A673 (cell line): Measurements from ENCODE around the gene TTBK2. TPM values are rescaled to one million over a fixed set of nuclear protein-coding genes. Genes with fewer than 3 reads are reported as not detected.

ENCODE experiments used
- BruUV-seq: library from RNA; stranded (reverse); fragments of 400-500 nt; replicated peaks from 2 replicates; lab custom pipeline; 2021; lab: Mats Ljungman, UMichigan
- CTCF ChIA-PET: fragments of 300-600 bp; sonication (Branson Sonifier 250); formaldehyde crosslinking; loops from one replicate; lab custom pipeline; 2022; ENCODE audit warnings: antibody characterized with exemption; lab: Charles Lee
- POLR2A ChIA-PET: fragments of 300-600 bp; sonication (Branson Sonifier 250); formaldehyde crosslinking; loops from one replicate; lab custom pipeline; 2022; ENCODE audit warnings: antibody characterized with exemption; ENCODE audit not compliant: low non-redundant PET; lab: Charles Lee
- DNase-seq: peaks from one replicate; pipeline ENCODE4 v3.0.0-alpha.2; 2015; ENCODE audit warnings: low spot score
- H3K27ac ChIP-seq: fragments of 200-600 bp; sonication (generic); 2 replicates; pipeline ENCODE4 v1.5.1; 2016; ENCODE audit warnings: mixed run types, low read depth, mild to moderate bottlenecking, mixed read lengths, antibody characterized with exemption, low read length; ENCODE audit not compliant: poor library complexity, severe bottlenecking
- H3K27me3 ChIP-seq: fragments of 200-600 bp; sonication (generic); replicated peaks from 2 replicates; pipeline ENCODE4 v1.6.1; 2017; ENCODE audit warnings: mixed run types, low read depth, mild to moderate bottlenecking, mixed read lengths, antibody characterized with exemption, low read length; ENCODE audit not compliant: insufficient read depth, poor library complexity
- H3K36me3 ChIP-seq: fragments of 200-600 bp; sonication (generic); 2 replicates; pipeline ENCODE4 v1.6.1; 2016; ENCODE audit warnings: mixed run types, mild to moderate bottlenecking, mixed read lengths, antibody characterized with exemption, low read length; ENCODE audit not compliant: insufficient read depth, poor library complexity, severe bottlenecking
- H3K4me1 ChIP-seq: fragments of 200-600 bp; sonication (generic); 2 replicates; pipeline ENCODE4 v1.6.1; 2017; ENCODE audit warnings: mixed run types, mild to moderate bottlenecking, mixed read lengths, antibody characterized with exemption, low read length; ENCODE audit not compliant: insufficient read depth, poor library complexity, severe bottlenecking
- H3K4me3 ChIP-seq: fragments of 200-600 bp; sonication (generic); 2 replicates; pipeline ENCODE4 v1.5.1; 2016; ENCODE audit warnings: low read depth, mixed run types, mild to moderate bottlenecking, mixed read lengths, low read length; ENCODE audit not compliant: poor library complexity, severe bottlenecking
- H3K9me3 ChIP-seq: fragments of 200-600 bp; sonication (generic); 2 replicates; pipeline ENCODE4 v1.6.1; 2016; ENCODE audit warnings: mixed run types, low read depth, mild to moderate bottlenecking, mixed read lengths, antibody characterized with exemption, low read length; ENCODE audit not compliant: poor library complexity, severe bottlenecking
- EZH2 ChIP-seq: fragments of 200-600 bp; sonication (generic); IDR thresholded peaks from 2 replicates; pipeline ENCODE4 v1.6.1; 2017; ENCODE audit warnings: borderline replicate concordance, low read depth, mild to moderate bottlenecking, mixed read lengths, antibody characterized with exemption, low read length; ENCODE audit not compliant: poor library complexity, severe bottlenecking
- intact Hi-C: fragments of 100-400 bp; cut with micrococcal nuclease; formaldehyde crosslinking; loops from one replicate; pipeline ENCODE4 v1.10.0; 2022; ENCODE audit not compliant: unreplicated experiment
- total RNA-seq: library from RNA; stranded (reverse); gene quantifications from 2 replicates; pipeline ENCODE4 v1.2.3, GENCODE V29; 2021
- TF ChIP-seq, protein P1 (sequence below): fragments of 300-800, 200-600 bp; sonication (generic); conservative IDR thresholded peaks from 2 replicates; pipeline ENCODE4 v1.5.1; 2017; ENCODE audit warnings: low read depth, mild to moderate bottlenecking, antibody characterized with exemption, low read length, moderate library complexity, mixed read lengths

TTBK2 gene
- total RNA-seq, 1 experiment from 2014 or later: 15.8 TPM

DNA sequence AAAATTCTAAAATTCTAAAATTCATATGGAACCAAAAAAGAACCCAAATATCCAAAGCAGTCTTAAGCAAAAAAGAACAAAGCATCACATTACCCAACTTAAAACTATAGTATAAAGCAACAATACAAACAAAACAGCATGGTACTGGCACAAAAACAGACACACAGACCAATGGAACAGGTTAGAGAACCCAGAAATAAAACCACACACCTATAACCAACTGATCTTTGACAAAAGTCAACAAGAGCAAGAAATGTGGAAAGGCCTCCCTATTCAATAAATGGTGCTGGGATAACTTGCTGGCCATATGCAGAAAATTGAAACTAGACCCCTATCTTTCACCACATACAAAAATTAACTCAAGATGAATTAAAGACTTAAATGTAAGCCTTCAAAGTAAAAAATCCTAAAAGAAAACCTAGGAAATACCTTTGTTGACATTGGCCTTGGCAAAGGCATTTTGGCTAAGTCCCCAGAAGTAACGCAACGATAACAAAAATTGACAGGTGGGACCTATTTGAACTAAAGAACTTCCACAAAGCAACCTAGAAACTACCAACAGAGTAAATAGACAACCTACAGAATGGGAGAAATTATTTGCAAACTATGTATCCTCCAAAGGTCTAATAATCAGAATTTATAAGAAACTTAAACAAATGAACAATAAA lies 56.9 kb downstream of the TTBK2 start:
- Histone ChIP-seq H3K36me3 (no peaks in the 10 kb centered on the region), H3K9me3 (no peaks in the 10 kb centered on the region), H3K27me3 (no peaks in the 10 kb centered on the region), H3K4me1 (no peaks in the 10 kb centered on the region), H3K4me3 (no peak overlapping the region), H3K27ac (no peak overlapping the region)
- intact Hi-C loops: no loop called here
- POLR2A ChIA-PET: no interaction called here
- TF ChIP-seq EZH2: no peak
- TF ChIP-seq, protein P1, sequence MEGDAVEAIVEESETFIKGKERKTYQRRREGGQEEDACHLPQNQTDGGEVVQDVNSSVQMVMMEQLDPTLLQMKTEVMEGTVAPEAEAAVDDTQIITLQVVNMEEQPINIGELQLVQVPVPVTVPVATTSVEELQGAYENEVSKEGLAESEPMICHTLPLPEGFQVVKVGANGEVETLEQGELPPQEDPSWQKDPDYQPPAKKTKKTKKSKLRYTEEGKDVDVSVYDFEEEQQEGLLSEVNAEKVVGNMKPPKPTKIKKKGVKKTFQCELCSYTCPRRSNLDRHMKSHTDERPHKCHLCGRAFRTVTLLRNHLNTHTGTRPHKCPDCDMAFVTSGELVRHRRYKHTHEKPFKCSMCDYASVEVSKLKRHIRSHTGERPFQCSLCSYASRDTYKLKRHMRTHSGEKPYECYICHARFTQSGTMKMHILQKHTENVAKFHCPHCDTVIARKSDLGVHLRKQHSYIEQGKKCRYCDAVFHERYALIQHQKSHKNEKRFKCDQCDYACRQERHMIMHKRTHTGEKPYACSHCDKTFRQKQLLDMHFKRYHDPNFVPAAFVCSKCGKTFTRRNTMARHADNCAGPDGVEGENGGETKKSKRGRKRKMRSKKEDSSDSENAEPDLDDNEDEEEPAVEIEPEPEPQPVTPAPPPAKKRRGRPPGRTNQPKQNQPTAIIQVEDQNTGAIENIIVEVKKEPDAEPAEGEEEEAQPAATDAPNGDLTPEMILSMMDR: no peak
- no peak for DNase-seq
- no TSS peak for BruUV-seq
- CTCF ChIA-PET: no interaction called here

- BruUV-seq: no TSS peak
These were observed 61.4 kb downstream of the TTBK2 start for GRCh38 chr15:42858999-42859789.

DNA sequence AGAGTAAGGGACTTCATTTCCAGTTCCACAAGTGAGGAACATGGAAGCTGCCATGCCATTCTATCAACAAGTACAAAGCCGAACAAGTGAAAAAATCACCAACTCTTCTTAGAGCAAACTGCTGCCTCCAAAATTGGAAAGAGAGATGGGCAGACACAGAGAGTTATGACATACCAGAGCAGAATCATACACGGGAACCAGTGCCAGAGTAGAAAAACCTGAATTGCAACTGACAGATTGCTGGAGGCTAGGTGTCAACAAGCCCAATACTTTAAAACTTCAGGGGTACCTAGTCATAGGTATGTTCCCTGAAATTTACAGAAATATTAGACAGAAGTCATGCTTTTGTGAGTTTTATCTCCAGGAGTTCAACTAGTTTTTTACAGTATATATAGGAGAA lies 62.0 kb downstream of the TTBK2 start:
- intact Hi-C loops: no loop called here
- Histone ChIP-seq H3K27ac (no peak overlapping the region), H3K27me3 (no peaks in the 10 kb centered on the region), H3K9me3 (no peaks in the 10 kb centered on the region), H3K4me1 (no peaks in the 10 kb centered on the region), H3K36me3 (no peaks in the 10 kb centered on the region), H3K4me3 (no peak overlapping the region)
- DNase-seq: no peak
- ChIA-PET POLR2A (no interaction called here), CTCF (no interaction called here)
- TF ChIP-seq EZH2: no peak
- TF ChIP-seq, protein P1: no peak
- BruUV-seq: no TSS peak

More at GRCh38 chr15:42858999-42859789, 61.4 kb downstream of the TTBK2 start:
- no peak for DNase-seq
- intact Hi-C loops: no loop called here
- Histone ChIP-seq H3K9me3 (no peaks in the 10 kb centered on the region), H3K36me3 (no peaks in the 10 kb centered on the region), H3K4me1 (no peaks in the 10 kb centered on the region), H3K27me3 (no peaks in the 10 kb centered on the region), H3K27ac (no peak overlapping the region), H3K4me3 (no peak overlapping the region)
- ChIA-PET CTCF (no interaction called here), POLR2A (no interaction called here)
- no peak for TF ChIP-seq EZH2
- TF ChIP-seq, protein P1: no peak
